ENCODE measurements around the gene MKKS. TPM values are rescaled to one million over a fixed set of nuclear protein-coding genes. Genes with fewer than 3 reads are reported as not detected.

The MKKS gene
- total and polyA plus RNA-seq, 9 donors: 7.7 to 21.9 (median 15.0) TPM

DNA sequence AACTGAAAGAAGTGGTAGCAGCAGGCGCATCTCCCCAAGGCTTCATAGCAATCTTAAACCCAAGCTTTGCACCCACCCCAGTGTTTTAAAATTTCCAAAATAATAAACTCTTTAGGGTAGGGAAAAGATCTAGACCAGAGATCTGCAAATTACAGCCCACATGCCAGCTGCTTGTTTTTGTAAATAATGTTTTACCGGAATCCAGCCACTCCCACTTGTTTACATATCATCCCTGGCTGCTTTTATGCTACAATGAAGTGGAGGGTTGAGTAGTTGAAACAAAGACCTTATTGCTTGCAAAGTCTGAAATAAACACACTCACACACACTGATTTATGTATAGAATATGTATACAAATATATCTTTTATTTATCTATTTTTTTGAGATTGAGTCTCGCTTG, 31.1 kb upstream of the MKKS start:
- H3K4me3 ChIP-seq: no peak overlapping the region
- TF ChIP-seq, protein P1, sequence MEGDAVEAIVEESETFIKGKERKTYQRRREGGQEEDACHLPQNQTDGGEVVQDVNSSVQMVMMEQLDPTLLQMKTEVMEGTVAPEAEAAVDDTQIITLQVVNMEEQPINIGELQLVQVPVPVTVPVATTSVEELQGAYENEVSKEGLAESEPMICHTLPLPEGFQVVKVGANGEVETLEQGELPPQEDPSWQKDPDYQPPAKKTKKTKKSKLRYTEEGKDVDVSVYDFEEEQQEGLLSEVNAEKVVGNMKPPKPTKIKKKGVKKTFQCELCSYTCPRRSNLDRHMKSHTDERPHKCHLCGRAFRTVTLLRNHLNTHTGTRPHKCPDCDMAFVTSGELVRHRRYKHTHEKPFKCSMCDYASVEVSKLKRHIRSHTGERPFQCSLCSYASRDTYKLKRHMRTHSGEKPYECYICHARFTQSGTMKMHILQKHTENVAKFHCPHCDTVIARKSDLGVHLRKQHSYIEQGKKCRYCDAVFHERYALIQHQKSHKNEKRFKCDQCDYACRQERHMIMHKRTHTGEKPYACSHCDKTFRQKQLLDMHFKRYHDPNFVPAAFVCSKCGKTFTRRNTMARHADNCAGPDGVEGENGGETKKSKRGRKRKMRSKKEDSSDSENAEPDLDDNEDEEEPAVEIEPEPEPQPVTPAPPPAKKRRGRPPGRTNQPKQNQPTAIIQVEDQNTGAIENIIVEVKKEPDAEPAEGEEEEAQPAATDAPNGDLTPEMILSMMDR (IDR thresholded peaks at IDR 0.05): no peak
- TF ChIP-seq POLR2A (IDR thresholded peaks at IDR 0.05) (no peak), EP300 (IDR thresholded peaks at IDR 0.05) (no peak)
- H3K4me1 ChIP-seq (ENCODE audit: insufficient read depth): peaks cover 8% of the 10 kb centered on the region
- intact Hi-C loops (cut with DNase I): no loop called here
- no peak overlapping the region for H3K27ac ChIP-seq
- WGBS, 3 donors: 54 to 84% (median 69%) methylated on average over 3 of the region's 3 CpGs
- no peaks in the 10 kb centered on the region for H3K27me3 ChIP-seq
- no peaks in the 10 kb centered on the region for H3K9me3 ChIP-seq
- H3K36me3 ChIP-seq: no peaks in the 10 kb centered on the region
- DNase-seq: no peak

DNA sequence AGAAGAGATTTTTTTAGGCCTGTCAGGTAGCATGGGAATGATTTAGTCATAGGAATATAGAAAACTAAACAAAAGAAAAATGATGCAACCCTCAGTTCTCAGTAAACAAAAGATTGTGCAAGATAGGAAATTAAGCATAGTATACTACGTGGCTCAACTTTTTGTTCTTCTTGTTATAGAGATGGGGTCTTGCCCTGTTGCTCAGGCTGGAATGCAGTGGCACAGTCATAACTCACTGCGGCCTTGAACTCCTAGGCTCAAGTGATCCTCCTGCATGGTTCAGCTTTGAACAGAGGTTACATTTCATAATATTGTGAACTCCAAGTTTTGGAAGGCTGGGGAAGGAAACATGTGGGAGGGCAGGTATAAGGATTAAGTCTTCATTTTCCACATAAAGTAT, 29.6 kb upstream of the MKKS start:
- Histone ChIP-seq H3K27me3 (no peaks in the 10 kb centered on the region), H3K4me1 (ENCODE audit: insufficient read depth) (peaks cover 8% of the 10 kb centered on the region), H3K36me3 (no peaks in the 10 kb centered on the region), H3K27ac (no peak overlapping the region), H3K9me3 (no peaks in the 10 kb centered on the region), H3K4me3 (no peak overlapping the region)
- intact Hi-C loops (cut with DNase I): no loop called here
- no peak for DNase-seq
- TF ChIP-seq POLR2A (IDR thresholded peaks at IDR 0.05) (no peak), EP300 (IDR thresholded peaks at IDR 0.05) (no peak)
- TF ChIP-seq, protein P1 (IDR thresholded peaks at IDR 0.05): no peak
- WGBS, 3 donors: 93 to 98% (median 97%) methylated on average over 2 of the region's 2 CpGs

DNA sequence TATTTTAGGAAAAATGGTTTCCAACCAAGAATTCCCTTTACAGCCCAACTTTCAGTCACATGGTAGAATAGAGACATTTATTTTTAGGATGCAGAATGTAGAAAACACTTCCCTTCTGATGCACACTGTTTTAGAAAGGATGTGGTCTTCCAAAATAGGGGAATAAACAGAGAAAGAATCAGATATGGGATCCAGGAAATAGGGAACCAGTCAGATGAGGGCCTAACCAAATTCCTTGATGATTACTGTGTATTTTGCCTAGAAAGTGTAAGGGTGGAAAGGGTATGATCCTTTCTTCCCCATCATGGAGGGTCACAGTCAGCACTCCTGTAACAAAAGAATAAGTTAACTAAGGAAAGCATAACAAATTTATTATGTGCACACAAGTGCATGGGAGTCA, 28.5 kb upstream of the MKKS start:
- no peaks in the 10 kb centered on the region for H3K9me3 ChIP-seq
- H3K36me3 ChIP-seq: no peaks in the 10 kb centered on the region
- intact Hi-C loops (cut with DNase I): no loop called here
- H3K27me3 ChIP-seq: no peaks in the 10 kb centered on the region
- TF ChIP-seq, protein P1 (IDR thresholded peaks at IDR 0.05): no peak
- TF ChIP-seq POLR2A (IDR thresholded peaks at IDR 0.05) (no peak), EP300 (IDR thresholded peaks at IDR 0.05) (no peak)
- H3K4me1 ChIP-seq (ENCODE audit: insufficient read depth): peaks cover 8% of the 10 kb centered on the region
- H3K4me3 ChIP-seq: no peak overlapping the region
- no peak for DNase-seq
- H3K27ac ChIP-seq: no peak overlapping the region

DNA sequence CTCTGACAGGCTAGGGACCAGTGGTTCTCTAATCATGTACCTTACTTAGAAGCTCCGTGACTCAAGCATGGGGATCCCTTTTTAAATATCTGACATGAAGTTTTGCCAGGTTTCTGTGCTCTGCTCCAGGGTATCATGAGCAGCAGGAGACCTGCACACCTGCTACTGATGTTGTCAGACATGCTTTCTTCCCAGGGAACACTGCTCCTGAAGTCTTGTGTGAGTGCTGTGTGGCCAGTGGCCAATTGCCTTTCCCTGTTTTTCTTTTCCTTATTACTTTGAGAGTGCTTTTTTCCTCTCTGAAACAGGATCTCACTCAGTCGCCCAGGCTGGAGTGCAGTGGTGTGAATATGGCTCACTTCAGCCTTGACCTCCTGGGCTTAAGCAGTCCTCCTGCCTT, 27.5 kb upstream of the MKKS start:
- no peak overlapping the region for H3K27ac ChIP-seq
- H3K9me3 ChIP-seq: no peaks in the 10 kb centered on the region
- no peak for DNase-seq
- H3K36me3 ChIP-seq: no peaks in the 10 kb centered on the region
- no peak overlapping the region for H3K4me3 ChIP-seq
- no peaks in the 10 kb centered on the region for H3K27me3 ChIP-seq
- intact Hi-C loops (cut with DNase I): no loop called here
- TF ChIP-seq, protein P1 (IDR thresholded peaks at IDR 0.05): no peak
- TF ChIP-seq POLR2A (IDR thresholded peaks at IDR 0.05) (no peak), EP300 (IDR thresholded peaks at IDR 0.05) (no peak)
- WGBS, 3 donors: 86 to 95% (median 92%) methylated on average over 2 of the region's 2 CpGs
- H3K4me1 ChIP-seq (ENCODE audit: insufficient read depth): peaks cover 6% of the 10 kb centered on the region
